MM.1S (cell line): ENCODE data around the gene SERINC4.

Source experiments
- EZH2 ChIP-seq: fragments of 300-600 bp; sonication (generic); optimal IDR thresholded peaks from 2 replicates; pipeline ENCODE3; 2017; ENCODE audit warnings: low read depth, mild to moderate bottlenecking, antibody characterized with exemption, low read length, mixed read lengths
- EZH2phosphoT487 ChIP-seq: fragments of 300-600 bp; sonication (generic); IDR thresholded peaks from 2 replicates; pipeline ENCODE4 v1.6.1; 2018; ENCODE audit warnings: antibody characterized with exemption, low read length
- TF ChIP-seq, protein P1 (sequence below): fragments of 300-600 bp; sonication (generic); IDR thresholded peaks from 2 replicates; pipeline ENCODE4 v1.5.1; 2016; ENCODE audit warnings: antibody characterized with exemption, low read length, mixed read lengths

DNA sequence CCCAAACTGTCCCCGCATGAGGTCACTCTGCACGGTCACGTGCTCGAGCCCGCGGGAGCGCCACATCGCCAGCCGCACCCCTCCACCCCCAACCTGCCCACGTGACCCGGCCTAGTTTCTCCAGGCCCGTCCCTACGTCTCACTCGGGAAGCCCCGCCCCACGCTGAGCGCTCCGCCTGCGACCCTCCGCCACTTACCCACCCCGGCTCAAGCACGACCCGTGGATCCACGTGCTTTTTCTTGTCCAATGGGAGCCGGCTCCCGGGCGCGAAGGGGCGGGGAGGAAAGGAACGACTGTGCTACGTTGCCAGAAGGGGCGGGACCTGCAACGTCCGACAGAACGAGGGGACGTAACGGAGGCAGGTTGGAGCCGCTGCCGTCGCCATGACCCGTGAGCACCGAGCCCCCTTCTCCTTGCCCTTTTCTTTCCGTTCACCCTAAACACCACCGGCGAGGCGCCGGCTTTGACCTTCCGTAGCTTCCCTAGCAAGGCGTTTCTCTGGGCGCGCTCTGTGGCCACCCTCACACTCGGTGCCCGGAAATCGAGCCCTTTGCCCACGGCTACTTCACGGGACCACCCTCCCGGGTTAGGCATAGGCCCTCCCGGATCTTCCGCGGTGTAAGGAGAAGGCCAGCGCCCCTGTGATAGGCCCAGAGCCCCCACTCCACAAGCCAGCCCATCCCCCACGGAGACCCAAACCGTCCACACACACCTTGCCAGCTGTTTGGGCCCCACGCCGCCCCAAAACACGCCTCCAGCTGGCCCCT, 7.8 kb downstream of the SERINC4 start, which contains the start of gene SERF2:
- TF ChIP-seq, protein P1, sequence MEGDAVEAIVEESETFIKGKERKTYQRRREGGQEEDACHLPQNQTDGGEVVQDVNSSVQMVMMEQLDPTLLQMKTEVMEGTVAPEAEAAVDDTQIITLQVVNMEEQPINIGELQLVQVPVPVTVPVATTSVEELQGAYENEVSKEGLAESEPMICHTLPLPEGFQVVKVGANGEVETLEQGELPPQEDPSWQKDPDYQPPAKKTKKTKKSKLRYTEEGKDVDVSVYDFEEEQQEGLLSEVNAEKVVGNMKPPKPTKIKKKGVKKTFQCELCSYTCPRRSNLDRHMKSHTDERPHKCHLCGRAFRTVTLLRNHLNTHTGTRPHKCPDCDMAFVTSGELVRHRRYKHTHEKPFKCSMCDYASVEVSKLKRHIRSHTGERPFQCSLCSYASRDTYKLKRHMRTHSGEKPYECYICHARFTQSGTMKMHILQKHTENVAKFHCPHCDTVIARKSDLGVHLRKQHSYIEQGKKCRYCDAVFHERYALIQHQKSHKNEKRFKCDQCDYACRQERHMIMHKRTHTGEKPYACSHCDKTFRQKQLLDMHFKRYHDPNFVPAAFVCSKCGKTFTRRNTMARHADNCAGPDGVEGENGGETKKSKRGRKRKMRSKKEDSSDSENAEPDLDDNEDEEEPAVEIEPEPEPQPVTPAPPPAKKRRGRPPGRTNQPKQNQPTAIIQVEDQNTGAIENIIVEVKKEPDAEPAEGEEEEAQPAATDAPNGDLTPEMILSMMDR, result no peak
- TF ChIP-seq EZH2phosphoT487 (no peak), EZH2 (no peak)
